Mucosa of descending colon (tissue), 3 donors: ENCODE results near the gene ABHD12B. TPM values are rescaled to one million over a fixed set of nuclear protein-coding genes. Genes with fewer than 3 reads are reported as not detected.

ENCODE experiments used
- ATAC-seq: fragments of 200-7000 bp; cut with Tn5 transposase; one replicate; pipeline ENCODE4 v1.9.1; 2020; ENCODE audit warnings: mild to moderate bottlenecking, moderate library complexity
- DNase-seq, 3 donors: peaks; one replicate each; pipeline ENCODE4 v3.0.0-alpha.2; 2020
- H3K36me3 ChIP-seq: fragments of 200-600 bp; one replicate; pipeline ENCODE4 v1.8.0; 2021; ENCODE audit warnings: low read depth, mild to moderate bottlenecking
- H3K4me1 ChIP-seq: fragments of 200-600 bp; one replicate; pipeline ENCODE4 v1.8.0; 2021; ENCODE audit warnings: low read depth, mild to moderate bottlenecking
- H3K4me3 ChIP-seq: fragments of 200-600 bp; one replicate; pipeline ENCODE4 v1.8.0; 2021; ENCODE audit warnings: mild to moderate bottlenecking
- H3K9me3 ChIP-seq: fragments of 200-600 bp; one replicate; pipeline ENCODE4 v1.8.0; 2021; ENCODE audit warnings: mild to moderate bottlenecking
- intact Hi-C, 2 donors: fragments of 100-400 bp; cut with DNase I in 1 of 2; cut with micrococcal nuclease in 1 of 2; formaldehyde crosslinking; loops; one replicate each; pipeline versions ENCODE4 v1.11.0 to v1.11.1; 2022; cut with DNase I, micrococcal nuclease
- total RNA-seq, 3 donors: library from RNA; stranded (reverse); fragmentation: NEBNext Ultra II Directional in 2 of 3; extraction: Animal tissue kit (Norgen Biotek cat#: 25700) in 2 of 3; gene quantifications; one replicate each; pipeline versions ENCODE4 v1.2.1 to v1.2.4, GENCODE V29; 2021 to 2023
- TF ChIP-seq, protein P1 (sequence below): fragments of 200-600 bp; IDR thresholded peaks from one replicate; pipeline ENCODE4 v1.8.0; 2022; ENCODE audit warnings: antibody characterized with exemption, mild to moderate bottlenecking
- donor health status: DM: no; HTN: no; CAD: no; lungs with moderate emphysema.
- donor health status: DM: no; HTN: no; CAD: no.
- donor health status: DM: no; HTN: yes; CAD: no.

Gene ABHD12B
- total RNA-seq, 3 donors from 2014 or later: 3.1 to 16.2 (median 14.2) TPM

DNA sequence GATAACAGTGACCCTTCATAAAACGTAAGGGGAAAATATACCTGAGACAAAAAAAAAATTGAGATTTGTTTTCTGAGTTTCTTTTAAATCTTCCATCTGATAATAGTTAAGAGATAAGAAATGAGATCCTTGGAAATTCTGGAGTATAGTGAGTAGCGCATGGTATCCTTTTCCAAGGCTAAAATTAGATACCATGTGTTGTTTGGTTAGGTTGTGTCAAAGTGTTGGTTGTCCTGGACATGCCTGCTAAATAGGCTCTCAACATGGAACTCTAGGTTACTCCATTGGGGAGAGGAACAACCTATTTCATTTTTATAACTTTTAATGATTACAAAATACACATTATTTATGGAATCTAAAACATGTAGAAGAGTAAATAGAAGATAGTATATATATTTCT is 57.7 kb downstream of the ABHD12B start:
- TF ChIP-seq, protein P1, sequence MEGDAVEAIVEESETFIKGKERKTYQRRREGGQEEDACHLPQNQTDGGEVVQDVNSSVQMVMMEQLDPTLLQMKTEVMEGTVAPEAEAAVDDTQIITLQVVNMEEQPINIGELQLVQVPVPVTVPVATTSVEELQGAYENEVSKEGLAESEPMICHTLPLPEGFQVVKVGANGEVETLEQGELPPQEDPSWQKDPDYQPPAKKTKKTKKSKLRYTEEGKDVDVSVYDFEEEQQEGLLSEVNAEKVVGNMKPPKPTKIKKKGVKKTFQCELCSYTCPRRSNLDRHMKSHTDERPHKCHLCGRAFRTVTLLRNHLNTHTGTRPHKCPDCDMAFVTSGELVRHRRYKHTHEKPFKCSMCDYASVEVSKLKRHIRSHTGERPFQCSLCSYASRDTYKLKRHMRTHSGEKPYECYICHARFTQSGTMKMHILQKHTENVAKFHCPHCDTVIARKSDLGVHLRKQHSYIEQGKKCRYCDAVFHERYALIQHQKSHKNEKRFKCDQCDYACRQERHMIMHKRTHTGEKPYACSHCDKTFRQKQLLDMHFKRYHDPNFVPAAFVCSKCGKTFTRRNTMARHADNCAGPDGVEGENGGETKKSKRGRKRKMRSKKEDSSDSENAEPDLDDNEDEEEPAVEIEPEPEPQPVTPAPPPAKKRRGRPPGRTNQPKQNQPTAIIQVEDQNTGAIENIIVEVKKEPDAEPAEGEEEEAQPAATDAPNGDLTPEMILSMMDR: no peak
- Histone ChIP-seq H3K4me3 (no peak overlapping the region), H3K4me1 (no peaks in the 10 kb centered on the region), H3K36me3 (no peaks in the 10 kb centered on the region), H3K9me3 (no peaks in the 10 kb centered on the region)
- DNase-seq: no peak
- intact Hi-C loops: no loop called here
- ATAC-seq: no peak

DNA sequence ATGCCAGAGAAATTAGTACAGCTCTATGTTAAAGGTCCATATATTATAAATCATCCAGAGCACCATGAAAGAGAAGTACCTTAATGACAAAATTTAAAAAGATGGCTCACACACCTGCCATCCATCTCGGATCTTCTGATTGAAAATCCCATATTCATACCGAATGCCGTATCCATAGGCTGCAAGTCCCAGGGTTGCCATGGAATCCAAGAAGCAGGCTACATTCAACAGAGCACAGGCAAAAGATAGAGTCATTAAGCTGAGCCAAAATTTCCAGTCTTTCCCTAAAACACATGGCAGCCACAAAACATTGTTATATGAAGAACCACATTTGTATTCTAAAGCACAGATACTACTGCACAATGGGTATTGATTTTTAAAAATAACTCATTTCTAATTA is 59.7 kb downstream of the ABHD12B start:
- TF ChIP-seq, protein P1: no peak
- ATAC-seq: no peak
- H3K4me1 ChIP-seq: no peaks in the 10 kb centered on the region
- no peaks in the 10 kb centered on the region for H3K9me3 ChIP-seq
- H3K4me3 ChIP-seq: no peak overlapping the region
- intact Hi-C loops: no loop called here
- H3K36me3 ChIP-seq: no peaks in the 10 kb centered on the region
- DNase-seq: no peak

DNA sequence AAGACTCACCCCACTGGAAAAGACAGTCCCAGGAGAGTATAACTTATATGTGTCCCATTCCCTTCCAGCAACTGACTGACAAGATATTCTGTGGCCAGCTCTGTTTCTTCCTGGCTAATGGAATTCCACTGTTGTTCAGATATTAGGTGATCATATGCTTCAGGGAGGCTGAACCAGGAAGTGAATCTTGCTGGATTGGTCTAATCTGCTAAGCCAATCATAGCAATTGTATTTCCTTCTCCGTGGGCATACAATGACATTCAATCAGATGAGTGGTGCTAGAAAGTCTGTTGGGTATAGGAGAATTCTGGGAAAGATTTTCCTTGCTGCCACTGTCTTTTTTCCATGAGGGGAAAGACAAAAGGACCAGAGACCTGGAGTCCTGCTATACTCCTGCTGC is 60.3 kb downstream of the ABHD12B start:
- H3K4me1 ChIP-seq: no peaks in the 10 kb centered on the region
- DNase-seq (no peak), ATAC-seq (peak; percentile 57)
- intact Hi-C loops: no loop called here
- no peak overlapping the region for H3K4me3 ChIP-seq
- no peaks in the 10 kb centered on the region for H3K9me3 ChIP-seq
- no peaks in the 10 kb centered on the region for H3K36me3 ChIP-seq
- TF ChIP-seq, protein P1: no peak

DNA sequence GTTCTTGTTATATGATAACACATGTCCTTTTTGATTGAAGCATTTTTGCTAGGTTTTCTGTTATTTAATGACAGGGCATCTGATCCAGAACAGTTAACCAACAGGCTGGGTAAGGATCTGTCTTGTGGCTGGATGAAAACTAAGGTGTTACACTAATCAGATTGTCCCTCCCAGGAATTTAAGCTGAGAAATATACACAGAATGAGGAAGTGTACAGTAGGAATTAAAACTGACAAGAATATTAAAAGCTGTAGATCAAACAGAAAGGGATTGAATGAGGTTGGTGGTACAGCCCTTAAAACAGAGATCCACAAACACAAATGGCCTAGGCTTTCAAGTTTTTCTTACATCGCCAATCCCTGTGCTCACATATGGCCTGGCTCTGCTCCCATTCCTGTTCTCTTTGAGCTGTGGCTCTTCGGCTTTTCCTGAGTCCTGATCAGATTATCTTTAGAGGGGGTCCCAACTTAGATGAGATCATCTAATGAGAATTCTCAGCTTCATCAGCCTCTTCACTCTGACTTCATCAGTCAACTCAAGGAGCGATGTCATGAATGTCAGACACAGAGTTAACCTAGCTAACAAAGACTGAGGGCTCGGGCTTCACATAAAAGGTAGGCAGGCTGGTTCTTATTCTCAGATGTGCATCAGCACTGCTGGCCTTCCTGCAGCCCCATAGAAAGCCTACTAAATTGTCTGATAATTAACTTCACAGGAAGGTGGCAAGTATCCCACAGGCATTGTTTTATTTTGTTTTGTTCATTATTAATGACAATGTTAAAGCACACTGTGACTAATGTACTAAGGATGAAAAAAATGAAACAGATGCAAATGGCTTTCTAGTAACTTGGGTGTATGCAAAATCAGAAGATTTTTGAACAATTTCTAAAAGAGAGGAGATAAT is 61.0 kb downstream of the ABHD12B start:
- DNase-seq (no peak), ATAC-seq (peak; percentile 21)
- no peaks in the 10 kb centered on the region for H3K36me3 ChIP-seq
- TF ChIP-seq, protein P1: no peak
- intact Hi-C loops: no loop called here
- no peaks in the 10 kb centered on the region for H3K9me3 ChIP-seq
- H3K4me1 ChIP-seq: no peaks in the 10 kb centered on the region
- H3K4me3 ChIP-seq: no peak overlapping the region

DNA sequence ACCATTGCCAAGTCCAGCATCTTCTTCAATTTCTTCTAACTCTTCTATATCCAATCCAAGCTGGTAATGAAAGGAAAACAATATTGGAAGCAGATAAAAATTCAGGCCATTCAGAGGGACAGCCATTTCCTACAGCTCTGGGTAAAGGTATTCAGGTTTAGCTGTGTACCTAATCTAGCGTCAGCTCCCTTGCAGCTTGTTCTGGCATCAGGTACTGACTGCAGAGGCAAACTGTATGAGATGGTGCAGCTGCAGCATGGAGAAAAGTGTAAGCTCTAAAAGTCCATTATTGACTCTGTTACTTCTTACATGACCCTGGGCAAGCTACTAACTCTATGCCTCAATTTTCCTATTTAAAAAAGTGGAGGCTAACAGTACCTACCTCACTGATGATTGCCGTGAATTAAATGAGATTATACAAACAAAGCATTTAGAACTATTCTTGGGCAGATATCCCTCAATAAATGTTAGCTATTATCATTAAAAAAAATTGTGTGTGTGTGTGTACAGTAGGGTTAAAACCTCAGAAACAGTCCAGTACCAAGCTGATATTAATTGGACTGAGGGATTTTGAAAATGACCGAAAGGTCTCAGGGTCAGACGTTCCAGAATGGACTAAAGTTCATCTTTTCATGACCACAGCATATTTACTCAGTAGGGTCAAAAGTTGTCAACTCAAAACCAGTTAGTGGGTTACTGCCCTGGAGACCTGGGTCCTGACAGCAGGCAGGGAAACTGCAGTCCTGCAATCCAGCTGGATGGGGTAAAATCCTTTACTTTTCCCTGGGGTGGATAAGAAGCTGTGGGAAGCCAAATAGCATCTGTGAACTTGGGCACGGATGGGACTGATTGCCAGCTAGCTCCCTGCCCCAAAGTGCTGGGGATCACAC is 63.5 kb downstream of the ABHD12B start:
- H3K36me3 ChIP-seq: no peaks in the 10 kb centered on the region
- intact Hi-C loops: no loop called here
- TF ChIP-seq, protein P1: no peak
- no peak for DNase-seq
- no peak for ATAC-seq
- peaks cover 8% of the 10 kb centered on the region for H3K4me1 ChIP-seq
- no peaks in the 10 kb centered on the region for H3K9me3 ChIP-seq
- no peak overlapping the region for H3K4me3 ChIP-seq
